ENCODE measurements around the gene OPRL1.

The OPRL1 gene

DNA sequence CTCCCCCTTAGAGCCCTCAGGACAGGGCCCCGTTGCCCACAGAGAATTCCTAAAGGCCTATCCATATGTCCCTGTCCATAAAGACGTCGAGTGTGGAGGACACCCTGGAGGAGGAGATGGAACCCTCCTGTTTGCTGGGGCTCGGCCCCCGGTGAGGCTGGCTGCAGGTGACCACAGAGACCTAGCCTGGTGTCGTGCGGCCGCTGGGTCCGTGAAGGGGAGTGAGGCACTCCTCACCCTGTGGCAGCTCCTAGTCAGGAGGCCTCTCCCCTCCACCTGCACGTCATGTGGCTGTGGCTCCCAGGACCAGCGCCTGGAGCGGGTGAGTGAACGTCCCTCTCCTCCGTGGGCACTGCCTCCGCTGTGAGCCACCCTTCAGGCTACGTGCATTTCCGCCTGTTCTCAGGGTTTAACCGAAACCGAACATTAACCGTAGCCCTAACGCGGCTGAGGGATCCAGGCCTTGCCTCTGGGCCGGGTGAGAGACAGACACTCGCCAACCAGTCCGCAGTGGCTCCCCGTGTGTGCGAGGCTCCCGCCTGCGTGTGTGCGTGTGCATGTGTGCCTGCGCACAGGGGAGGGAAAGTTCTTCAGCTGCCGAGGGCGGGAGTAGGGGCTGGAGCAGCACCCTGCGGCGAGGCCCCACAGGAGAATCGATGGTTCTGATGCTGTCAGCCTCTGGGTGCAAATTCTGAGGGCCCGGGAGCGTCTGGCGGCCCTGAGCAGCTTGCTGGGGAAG lies 22.8 kb upstream of the OPRL1 start:
- no peak for DNase-seq

DNA sequence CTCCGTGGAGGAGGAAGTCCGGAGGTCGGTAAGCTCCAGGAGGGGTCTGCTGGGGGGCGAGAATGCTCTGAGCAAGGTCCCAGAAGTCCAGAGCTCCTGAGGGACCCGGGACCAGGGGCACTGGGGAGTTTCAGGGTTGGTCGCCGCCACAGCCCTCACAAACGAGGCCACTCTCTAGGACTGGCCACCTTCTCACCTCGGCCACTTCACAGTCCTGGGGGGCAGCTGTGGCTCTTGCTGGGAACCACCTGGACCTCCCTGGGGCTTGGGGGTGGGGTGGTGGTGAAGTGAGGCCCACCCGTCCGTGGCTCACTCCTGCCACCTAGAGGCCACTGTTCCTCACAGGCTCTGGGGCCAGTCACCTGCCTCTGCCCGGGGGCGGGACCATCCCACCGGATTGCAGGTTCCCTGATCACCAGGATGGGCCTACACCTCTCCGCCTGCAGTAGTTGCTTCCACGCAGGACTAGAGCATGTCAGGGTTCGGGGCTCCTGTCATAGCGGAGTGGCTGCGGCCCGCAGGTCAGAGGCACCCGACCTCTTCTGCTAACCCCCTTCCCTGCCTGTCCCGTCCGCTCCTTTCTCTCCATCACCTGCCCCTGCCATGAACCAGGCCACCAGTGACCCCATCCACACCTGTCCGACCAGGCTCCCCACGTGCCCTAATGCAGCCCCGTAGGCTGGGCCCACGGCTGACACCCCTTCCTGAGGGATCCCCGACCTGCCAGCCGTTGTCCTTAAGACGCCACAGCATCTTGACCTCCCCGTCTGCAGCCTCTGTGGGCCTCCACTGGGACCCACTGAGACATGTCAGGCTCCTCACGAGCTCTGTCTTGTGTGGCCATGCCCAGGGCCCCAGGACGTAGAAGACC lies 22.0 kb upstream of the OPRL1 start:
- peak; percentile 42 for DNase-seq

DNA sequence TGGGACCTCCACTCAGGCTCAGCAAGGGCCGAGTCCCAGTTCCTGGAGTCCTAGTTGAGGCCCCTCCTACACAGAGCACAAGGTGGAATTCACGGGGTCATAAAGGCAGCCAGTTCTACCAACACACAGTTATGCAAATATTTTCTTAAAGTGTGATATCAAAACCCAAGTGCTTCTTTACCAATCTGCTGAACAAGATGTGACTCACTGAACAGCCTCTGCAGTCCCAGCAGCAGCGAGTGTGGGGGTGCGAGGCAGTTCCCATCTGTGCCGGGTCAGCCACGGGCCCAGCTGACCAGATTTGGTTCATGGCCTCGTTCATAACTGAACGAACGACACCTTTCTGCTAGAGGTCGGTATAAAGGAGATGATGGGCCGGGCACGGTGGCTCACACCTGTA lies 21.3 kb upstream of the OPRL1 start:
- peak; percentile 61 for DNase-seq

DNA sequence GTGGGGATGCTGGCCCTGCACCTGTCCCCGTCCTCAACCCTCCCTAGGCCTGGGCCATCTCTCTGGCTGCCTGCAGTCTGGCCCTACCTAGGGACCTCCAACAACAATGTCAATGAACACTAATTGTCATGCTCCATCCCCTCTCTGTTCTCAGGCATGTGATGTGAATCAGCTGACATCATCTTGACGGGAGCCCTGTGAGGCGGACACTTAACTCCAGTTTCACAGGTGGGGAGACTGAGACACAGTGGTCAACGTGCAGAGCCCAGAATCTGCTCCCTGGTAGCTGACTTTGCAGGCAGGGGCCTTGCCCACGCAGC lies 17.6 kb upstream of the OPRL1 start:
- no peak for DNase-seq

DNA sequence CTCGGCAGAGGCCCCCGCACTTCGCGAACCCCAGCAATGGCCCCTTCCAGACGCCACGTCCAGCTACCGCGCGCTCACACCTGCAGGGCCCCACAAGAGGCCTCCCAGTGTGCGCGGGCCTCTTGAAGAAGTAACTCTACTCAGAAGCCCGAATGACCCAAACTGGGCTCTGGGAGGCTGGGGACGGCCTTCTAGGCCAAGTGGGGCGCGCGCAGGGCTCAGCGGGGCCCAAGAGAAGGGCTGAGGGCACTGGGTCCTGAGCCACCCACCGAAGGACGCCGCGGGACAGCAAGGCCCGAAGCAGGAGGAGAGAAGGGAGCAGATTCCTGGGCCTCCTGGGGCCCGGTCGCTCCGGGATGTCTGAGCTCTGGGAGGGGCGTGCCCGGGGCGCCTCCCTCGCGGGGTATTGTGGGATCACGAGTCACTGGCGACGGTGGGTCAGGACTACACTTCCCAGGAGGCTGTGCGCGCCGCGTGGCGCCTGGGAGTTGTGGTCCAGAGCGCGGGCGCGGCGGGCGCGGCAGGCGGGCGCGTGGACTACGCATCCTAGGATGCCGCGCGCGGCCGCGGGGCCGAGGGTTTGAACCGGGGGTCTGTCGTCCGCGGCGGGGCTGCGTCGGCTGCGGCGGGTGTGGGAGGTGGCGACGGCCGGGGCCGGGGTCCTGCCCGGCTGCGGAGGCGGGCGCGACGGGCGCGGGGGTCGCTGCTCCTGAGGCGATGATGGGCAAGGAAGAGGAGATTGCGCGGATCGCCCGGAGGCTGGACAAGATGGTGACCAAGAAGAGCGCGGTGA lies 17.1 kb upstream of the OPRL1 start, which contains the start of gene TCEA2:
Gene TCEA2 (plus strand): TSS at position 603 of the 793 bp plus-strand sequence. CDS start 115 bp downstream, at position 718.
- DNase-seq, result peak; percentile 95

DNA sequence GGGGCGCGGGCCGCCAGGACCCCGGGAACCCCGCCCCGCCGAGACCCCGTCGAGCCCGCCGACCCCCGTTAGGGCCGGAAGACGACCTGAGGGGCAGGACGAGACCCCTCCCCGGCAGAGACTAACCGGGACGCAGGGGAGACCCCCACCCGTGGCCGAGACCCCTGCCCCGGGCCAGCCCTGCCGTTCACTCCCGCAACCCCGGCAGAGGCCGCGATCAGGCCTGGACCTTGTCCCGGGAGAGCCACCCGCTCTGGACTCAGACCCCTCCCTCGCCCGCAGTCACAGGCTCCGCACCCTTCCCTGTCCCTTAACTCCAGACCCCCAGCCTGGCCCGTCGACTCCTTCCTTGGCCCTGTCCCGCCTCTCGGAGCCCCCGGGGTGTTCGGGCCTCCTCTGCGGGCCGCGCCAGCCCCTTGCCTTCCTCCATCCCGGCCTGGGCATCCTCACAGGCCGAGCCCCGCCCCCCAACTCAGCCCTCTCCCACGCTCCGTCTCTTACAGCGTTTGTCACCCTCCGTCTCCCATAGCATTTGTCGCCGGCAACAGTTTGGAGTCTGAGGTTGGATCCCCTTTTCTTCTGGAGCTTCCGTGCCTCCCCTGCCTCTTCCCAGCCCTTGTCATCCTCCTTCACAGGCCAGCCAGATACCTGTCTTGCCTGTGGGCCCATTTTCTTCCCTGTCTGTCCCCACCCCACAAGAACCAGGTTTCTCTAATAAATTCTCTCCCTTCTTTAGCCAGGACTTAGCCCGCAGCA lies 16.3 kb upstream of the OPRL1 start:
- DNase-seq, result no peak

DNA sequence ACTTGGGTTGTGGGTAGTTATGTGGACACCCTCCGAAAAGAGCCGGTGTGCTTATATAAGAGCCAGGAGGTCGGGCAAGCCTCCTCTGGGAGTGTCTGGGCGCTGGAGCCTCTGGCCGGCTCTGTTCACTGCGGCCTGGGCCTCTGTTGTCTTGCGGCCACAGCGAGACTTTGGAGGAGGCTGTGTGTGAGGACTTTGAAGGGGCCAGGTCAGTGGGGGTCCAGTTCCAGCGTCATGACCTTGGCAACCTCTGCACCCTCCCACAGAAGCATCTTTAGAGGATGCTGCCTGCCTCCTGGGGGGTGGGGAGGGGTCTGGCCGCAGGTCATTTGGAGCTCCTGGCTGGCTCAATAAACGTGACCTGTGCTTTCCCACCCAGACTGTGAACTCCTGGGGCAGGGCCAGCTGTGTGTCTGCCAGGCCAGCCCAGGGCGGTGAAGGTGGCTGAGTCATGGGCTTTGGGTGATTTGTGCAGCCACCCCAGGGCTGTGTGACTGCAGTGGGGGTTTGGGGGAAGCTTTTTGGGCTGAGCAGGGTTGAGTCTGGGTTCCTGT lies 15.7 kb upstream of the OPRL1 start:
- DNase-seq, result peak; percentile 56

DNA sequence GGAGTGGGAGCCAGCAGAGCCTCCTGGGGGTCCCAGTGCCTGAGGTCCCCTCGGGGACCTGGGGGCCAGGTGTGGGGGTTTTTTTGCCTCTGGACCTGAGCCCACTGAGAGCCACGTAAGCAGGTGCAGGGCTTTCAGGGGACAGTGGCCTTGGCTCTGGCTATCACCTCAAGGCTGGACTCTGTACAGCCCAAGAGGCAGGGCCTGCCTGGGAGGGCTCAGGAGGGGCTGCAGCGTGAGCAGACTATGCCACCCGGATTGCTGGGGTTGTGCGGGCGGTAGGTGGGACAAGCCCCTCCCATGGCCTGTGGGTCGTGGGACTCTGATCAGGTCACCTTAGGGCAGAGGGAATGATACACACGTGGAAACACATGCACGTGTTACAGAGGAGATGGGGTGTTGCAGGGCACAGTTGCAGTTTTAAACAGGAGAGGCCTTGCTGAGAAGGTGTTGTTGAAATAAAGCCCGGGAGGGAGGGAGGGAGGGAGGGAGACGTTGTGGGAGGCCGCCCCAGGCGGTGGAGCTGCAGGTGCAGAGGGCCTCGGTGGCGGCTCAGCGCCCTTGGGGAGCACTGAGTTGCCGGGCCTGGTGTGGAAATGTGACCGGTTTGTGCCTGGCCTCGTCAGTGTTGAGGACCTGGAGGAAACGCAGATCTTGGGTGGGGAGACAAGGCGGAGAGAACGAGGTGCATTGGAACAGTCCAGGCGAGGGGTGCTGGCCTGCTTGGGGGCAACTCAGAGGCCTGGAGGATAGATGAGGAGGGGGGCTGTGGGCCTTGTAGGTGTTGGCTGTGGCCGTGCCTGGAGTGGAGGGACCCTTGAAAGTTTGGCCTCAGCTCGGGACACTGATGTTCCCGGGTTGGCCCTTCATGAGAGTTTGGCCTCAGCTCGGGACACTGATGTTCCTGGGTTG lies 14.6 kb upstream of the OPRL1 start:
- DNase-seq, result no peak

DNA sequence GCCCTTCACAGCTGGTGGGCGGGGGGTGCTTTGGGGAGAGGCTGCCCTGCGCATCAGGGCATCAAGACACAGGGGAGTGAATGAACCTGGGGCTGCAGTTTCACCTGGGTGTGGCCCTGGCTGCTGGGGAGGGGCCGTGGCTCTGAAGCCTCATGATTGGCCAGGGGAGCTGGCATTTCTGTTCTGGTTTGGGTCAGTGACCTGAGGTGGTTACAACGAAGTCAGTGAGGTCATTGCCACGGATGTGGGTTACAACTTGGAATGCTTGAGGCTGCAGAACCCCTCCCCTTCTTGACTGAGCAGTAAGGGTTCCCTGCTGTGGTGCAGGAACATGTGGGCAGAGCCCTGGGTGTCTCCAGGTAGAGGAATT lies 13.9 kb upstream of the OPRL1 start:
- DNase-seq, result peak; percentile 92

DNA sequence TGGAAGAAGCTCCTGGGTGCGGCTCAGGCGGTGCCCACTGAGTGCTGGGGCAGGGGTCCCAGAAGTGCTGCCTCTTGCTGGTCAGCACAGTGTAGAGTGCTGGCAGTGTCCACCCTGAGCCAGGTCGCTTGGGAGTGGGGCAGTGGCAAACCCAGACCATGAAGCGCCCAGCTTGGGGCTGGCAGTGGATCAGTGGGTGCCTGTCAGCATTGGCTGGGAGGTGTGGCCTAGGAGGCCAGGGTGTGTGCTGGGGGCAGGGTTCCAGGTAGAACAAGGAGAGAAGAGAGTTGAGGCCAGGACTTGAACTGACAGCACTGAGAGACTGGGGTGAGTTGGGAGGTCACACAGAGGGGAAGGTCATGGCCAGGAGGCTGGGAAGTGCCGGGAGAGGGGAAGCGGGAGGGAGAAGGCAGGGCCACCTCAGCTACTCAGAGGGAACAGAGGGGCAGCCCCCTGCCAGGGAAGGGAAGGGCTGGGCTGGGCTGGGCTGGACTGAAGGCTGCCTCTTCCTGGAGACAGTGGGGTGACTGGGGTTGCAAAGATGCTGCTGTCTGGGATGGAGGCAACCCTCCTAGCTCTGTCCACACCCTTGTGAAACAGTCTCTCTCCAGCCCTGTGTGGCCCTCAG lies 12.8 kb upstream of the OPRL1 start:
- no peak for DNase-seq

DNA sequence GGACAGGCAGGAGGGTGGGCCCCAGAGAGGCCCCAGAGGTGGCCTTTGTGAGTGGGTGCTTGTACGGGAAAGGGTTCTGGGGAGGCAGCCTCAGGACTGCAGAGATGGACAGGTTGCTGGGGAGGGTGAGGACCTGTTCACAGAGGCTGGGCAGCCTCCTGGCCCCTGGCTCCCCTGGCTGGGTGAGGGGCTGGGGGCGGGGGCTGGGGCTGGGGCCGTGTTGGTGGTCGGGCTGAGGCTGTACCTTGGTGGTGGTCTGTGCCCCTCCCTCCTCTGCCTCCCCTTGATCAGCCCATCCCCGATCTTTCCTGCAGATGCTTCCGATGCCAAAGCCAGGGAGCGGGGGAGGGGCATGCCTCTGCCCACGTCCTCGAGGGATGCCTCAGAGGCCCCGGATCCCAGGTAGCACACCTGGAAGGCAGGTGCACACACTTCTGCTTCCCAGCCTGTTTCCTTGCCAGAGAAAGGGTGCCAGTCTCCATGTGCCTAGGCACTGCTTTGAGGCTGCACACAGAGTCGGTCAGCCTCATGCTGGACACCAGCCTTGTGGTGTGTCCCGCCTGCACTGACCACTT lies 12.1 kb upstream of the OPRL1 start:
- DNase-seq, result no peak

DNA sequence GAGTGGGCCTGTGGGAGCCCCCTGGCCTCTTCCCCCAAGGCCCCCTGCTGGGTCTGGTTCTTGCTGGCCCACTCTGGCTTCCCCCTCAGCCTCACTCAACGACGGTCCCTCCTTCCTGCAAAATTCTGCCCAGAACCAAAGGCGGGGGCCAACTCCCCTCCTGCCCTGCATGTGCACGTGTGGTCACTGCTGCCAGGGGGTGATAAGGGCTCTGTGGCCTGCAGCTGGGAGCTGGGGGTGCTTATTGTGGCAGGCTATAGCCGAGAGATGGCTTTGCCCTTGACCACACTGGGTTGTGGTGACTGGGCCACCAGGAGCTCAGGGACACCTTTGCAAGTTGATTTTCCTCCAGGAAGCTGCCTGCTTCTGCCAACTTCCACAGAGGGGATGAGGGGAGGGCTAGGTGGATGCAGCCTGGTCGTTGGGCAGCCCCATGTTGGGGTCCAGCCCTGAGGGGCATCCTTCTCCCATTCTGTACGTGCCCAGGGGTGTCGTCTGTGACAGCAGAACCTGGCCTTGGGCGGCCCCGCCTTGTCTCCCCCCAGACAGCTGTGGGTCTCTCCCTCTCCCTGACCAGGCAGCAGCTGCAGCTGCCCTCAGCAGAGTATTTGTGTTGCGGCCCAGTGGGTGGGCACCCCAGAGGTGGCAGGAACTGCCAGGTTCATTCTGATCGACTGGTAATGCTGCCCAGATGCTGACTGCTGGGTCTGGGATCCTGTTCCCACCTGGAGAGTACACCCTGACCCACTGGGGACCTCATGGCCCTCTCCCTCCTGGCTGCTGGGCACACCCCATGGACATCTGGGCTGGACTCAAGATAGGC lies 11.3 kb upstream of the OPRL1 start:
- no peak for DNase-seq

DNA sequence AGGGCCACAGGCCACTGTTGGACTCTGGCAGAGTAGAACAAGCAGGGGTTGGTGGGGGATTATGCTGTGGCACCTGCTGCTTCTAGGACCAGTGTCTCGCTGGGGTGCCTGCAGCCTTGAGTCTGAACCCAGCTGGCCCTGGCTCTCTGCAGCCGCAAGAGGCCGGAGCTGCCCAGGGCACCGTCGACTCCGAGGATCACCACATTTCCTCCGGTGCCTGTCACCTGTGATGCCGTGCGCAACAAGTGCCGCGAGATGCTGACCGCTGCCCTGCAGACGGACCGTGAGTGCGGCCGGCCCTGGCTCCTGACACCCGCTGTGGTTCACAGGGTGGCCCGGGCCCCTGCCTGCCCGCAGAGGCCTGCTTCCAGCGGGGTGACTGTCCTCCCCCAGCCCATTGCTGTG lies 10.7 kb upstream of the OPRL1 start:
- no peak for DNase-seq

DNA sequence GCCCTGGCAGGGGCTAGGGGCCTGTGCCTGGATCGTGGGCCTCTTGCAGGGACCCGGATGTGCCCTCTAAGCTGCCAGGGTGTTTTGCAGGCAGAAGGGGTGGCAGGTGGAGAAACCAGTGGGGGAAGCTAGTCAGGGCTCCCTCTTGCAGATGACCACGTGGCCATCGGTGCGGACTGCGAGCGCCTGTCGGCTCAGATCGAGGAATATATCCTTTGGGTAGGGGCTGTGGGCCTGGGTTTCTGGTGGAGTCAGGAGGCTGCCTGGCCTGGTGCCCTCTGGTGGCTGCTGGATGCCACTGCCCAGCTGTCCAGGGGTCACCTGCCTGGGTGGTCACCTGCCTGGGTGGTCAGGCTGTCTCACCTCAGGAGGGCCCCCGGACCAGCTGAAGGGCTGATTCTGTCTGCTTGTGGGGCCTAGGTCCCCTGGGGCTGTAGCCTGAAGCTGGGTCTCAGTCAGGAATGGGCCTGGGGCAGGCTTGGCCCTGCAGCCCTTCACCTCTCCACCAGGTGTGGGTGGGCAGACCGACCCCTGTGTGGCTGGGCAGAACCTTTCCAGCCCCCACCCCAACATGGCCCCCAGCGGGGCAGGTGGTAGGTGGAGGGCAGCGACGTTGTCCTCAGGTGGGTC lies 10.2 kb upstream of the OPRL1 start:
- DNase-seq, result no peak

DNA sequence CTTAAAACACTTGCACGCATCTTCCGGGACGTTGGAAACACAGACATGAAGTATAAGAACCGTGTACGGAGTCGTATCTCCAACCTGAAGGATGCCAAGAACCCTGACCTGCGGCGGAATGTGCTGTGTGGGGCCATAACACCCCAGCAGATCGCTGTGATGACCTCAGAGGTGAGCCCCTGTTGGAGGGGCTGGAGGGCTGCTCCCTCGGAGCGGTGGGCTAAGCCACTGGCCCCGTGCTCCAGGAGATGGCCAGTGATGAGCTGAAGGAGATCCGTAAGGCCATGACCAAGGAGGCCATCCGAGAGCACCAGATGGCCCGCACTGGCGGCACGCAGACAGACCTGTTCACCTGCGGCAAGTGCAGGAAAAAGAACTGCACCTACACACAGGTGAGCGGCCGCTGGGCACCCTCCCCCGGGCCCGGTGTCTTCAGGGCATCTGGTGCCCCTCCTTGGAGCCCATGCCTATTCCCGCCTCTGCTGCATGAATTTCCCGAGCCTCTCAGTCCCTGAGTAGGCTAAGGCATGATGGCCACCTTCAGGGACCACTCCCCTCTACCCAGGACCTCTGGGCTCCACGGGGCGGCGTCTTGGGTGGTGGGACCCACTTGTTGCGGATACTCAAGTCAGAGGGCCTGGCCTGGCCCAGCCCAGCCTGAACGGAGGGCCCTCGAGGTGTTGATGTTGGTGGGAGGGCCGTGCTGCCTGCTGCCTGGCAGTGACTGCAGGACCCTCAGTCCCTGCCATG lies 9.5 kb upstream of the OPRL1 start:
- no peak for DNase-seq

DNA sequence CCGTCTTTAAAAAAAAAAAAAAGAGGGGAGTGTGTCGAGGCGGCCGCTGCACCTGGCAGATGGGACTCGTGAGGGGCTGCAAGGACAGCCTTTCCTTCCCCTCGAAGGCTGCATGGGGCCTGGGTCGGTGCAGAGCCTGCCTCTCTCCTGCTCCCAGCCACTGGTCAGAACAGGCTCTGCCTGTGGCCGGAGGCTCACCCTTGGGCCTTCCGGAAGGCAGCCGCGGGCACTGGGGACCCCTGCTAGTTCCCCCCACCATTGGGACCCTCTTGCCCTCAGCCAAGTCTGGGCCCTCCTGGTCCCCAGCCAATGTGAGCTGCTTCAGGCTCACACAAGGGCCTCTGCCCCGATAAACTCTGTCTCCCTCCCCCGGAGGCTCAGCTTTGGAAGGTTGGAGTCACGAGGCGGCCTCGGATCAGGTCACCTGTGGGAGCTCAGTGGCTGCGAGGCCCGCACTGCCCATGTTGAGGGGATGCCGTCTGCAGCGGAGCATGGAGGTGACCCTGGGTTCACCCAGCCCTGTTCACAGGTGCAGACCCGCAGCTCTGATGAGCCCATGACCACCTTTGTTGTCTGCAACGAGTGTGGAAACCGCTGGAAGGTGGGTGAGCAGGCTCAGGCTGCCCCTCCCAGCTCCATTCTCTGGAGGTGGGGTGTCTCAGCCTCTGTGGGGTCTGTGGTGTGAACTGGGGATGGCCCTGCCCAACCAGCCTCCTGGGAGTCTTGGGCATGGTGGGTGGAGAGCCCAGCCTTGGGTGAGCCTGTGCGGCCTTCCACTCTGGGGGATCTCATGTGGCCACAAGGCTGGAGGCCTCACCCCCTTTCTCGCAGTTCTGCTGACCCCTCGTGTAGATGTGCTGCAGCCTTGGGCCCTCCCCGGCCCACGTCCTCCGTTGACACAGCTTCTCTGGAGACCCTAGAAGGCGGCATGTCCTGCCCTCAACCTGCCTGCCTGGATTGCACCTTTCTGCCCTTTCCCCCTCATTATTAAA lies 8.2 kb upstream of the OPRL1 start:
- no peak for DNase-seq

DNA sequence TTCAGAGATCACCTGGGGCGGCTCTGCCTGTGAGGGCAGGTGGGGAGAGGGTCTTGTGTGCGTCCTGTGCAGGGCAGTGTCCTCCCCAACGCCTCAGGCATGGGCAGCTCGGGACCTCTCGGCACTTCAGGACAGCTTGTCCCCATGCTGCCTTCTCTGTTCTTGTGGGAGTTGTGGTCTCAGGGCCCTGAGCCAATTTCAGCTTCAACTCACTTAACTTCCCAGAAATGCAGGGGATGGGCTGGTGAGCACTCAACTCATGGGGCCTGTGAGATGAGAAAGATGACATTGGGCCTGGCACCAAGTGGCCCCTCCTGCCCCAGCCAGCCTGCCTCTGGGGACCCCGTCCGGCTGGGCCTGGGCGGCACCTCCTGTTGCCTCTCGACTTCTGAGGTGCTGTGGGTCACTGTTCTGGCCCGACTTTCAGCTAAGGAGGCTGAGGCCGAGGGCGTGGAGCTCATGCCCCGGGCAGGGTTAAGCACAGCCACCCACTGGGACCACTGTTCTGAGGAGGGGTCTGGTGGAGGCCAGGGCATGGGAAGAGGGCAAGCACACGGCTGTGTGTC lies 7.3 kb upstream of the OPRL1 start:
- no peak for DNase-seq
